Fibroblast of gingiva (primary cell): ENCODE results near the gene THUMPD2.

Experiments used
- DNase-seq: peaks from one replicate; pipeline ENCODE4 v3.0.0-alpha.2; 2011; ENCODE audit warnings: low read depth

Gene THUMPD2

GRCh38 chr2:39718483-39718882 is 60.6 kb downstream of the THUMPD2 start:
- DNase-seq, result no peak

GRCh38 chr2:39717067-39717466 is 62.0 kb downstream of the THUMPD2 start:
- DNase-seq, result no peak

- DNase-seq, result no peak
These were observed 63.2 kb downstream of the THUMPD2 start for GRCh38 chr2:39715822-39716221.

DNA sequence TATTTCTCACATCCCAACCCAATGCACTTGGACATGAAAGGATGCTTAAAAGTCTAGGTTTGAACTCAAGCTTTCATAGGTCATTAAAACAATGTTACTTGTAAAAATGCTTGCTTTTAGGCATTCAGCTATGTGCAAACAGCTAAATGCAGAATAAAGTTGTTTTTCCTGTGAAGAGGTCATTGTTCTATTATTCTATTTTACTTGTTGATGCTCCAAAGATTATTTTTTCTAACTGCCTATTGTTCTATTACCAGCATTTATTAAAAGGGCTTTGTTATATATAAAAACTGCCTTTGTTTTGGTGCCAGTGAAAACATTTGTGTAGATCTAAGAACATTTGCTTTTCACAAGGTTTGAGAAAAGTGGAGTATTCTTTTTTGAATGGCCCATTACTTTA is 64.0 kb downstream of the THUMPD2 start:
- no peak for DNase-seq

DNA sequence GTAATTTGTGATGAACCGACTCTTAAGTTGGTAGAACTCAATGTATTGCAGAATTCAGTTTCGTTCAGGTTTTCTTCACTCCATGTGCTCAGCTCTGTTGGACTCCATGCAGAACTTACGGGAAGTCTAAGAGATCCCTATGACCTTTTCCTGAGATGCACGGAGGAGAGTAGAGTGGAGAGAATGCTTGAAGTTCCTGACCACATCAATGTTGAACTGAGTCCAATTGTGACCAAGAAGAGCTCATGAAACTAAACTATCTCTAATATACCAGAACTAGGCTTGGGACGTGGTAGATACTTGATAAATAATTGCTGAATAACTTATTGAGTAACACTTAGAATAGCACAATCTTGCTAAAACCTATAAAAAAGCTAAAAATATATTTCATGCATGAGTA is 66.1 kb downstream of the THUMPD2 start:
- DNase-seq, result no peak

DNA sequence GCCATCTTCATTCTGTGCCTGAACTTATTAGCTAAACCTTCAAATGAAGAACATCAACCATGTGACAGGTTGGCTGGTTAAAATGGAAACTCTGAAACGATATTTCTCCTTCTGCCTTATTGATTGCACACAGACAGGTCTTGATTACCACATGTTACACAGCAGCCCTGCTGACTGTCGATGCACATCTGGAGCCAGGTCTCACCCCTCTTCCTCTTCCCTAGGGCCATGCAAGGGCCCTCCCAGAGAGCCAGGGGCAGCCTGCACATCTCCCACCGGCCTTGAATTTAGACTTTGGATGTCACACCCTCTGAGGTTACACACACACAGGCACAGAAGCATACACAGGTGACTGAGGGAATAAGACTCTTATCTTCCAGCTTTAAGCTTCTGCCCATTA is 68.3 kb downstream of the THUMPD2 start:
- DNase-seq, result no peak

- DNase-seq, result no peak
These were observed 71.1 kb downstream of the THUMPD2 start for GRCh38 chr2:39708003-39708402.

DNA sequence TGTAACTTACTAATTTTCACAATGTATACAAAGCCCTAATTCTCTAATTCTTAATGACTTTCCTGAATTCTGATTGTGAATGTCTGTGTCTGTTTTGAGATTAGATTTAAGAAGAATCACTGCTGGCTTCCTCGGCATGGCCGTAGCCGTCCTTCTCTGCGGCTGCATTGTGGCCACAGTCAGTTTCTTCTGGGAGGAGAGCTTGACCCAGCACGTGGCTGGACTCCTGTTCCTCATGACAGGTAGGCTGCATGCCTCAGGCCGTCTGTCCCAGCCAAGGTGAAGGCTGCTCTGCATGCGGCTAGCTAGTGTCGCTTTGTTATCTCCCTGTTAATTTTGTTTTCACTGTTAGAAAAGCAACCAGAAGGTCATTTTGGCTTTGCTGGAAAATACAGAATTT is 72.1 kb downstream of the THUMPD2 start:
- no peak for DNase-seq

DNA sequence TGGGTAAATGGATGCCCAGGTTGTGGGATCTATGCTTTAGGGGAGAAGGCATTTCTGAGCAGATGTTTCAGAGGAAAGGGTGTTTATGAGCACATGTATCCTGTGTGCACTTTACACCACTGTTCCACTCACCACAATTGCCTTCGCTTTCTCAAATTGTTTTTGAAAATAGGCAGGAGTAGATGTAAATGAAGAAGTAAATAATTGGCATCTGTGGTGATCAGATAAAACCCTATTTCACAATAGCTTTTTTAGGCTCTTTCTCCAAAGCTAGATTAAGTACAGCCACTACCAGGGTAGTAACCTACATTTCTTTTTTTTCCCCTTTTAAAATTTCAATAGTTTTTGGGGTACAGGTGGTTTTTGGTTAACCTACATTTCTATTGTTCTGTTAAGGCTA is 72.7 kb downstream of the THUMPD2 start:
- no peak for DNase-seq

DNA sequence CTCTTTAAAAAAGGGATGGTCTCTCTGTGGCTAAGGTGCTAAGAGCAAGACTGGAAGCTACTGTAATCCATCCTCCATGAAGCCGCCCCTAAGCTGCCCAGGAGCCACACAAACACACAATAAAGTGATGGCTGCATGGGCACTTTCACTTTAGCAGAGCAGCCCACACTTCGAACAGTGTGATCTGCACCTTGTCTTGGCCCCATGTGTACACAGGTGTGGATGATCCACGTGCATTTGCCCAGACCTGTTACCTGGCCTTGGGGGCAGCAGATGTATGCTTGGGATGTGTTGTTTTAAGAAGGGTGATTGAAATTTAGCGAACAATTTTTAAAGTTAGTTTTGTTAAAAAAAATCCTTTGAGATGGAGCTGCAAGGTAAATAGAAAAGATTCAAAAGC is 73.4 kb downstream of the THUMPD2 start:
- DNase-seq, result no peak

- DNase-seq, result no peak
These were observed 74.5 kb downstream of the THUMPD2 start for GRCh38 chr2:39704540-39704939.

GRCh38 chr2:39703181-39703872 is 75.7 kb downstream of the THUMPD2 start:
- DNase-seq, result no peak

DNA sequence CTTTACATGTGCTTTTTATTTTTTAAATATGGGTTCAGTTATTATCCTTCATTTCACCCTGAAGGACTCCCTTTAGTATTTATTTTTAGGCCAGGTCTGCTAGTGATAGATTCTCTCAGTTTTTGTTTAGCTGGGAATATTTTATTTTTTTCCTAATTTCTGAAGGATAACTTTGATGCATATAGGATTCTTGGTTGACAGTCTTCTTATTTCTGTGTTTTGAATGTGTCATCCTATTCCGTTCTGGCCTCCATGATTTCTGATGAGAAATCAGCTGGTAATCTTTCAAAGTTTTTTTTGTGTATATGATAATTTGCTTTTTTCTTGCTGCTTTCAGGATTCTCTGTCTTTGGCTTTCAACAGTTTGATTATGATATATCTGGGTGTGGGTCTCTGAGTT is 77.9 kb downstream of the THUMPD2 start:
- DNase-seq, result no peak

- DNase-seq, result no peak
These were observed 81.6 kb downstream of the THUMPD2 start for GRCh38 chr2:39697454-39697853.

DNA sequence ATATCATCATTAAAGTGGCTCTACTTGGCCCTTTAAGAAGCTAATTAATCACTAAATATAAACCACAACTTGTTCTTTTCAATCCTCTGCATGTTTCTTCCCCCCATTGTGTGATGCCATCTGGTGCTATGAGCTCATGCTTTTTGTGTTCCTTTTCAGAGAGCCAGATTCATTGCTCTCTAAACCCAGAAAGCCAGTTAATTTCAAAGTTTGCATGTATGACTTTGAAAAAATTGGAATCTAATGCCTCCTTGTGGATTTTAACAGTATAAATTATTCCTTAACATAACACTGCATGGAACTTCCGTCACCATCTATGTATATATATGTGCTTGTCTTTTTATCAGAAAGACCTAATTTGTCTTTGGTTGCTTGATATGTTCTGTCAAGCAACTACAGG is 82.2 kb downstream of the THUMPD2 start:
- peak; percentile 61 for DNase-seq

- peak; percentile 74 for DNase-seq
These were observed 82.9 kb downstream of the THUMPD2 start for GRCh38 chr2:39696101-39696553.

DNA sequence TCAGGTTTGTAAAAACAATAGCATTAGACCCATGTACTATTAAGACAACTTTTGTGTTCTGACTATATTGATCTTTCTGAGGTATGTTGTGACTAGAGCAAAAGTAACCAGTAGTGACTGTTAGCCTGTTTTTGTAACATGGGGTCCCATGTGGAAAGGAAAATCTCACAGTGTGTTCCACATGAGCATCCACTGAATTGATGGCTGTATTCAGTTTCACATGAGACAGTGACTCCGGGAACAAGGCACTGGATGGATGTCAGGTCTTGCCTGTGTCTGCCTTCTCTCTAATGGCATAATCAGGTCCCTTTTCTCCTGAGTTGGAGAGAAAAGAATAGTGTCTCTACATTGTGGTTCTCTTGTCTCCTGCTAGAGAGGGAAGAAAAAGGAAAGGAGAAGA is 85.8 kb downstream of the THUMPD2 start:
- DNase-seq, result no peak

DNA sequence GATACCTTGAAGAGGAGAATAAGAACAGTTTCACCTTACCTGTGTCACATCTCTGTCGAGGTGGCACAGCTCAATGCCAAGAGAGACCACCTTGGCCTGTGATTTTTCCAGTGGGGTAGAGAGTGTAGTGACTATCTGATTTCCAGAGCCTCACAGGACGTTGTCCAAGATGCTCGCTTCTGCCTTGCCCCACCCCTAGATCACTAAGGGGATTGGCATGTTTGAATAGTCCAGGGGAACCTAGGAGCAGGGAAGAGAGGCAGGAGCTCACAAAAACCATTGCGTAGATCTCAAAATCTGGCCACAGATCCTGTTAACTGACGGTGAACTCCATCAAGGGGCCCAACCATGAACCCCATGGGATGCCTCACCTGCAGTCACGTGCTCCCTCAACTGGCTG is 89.2 kb downstream of the THUMPD2 start:
- no peak for DNase-seq

- DNase-seq, result no peak
These were observed 89.7 kb downstream of the THUMPD2 start for GRCh38 chr2:39689272-39689841.

- no peak for DNase-seq
These were observed 90.9 kb downstream of the THUMPD2 start for GRCh38 chr2:39688181-39688580.

DNA sequence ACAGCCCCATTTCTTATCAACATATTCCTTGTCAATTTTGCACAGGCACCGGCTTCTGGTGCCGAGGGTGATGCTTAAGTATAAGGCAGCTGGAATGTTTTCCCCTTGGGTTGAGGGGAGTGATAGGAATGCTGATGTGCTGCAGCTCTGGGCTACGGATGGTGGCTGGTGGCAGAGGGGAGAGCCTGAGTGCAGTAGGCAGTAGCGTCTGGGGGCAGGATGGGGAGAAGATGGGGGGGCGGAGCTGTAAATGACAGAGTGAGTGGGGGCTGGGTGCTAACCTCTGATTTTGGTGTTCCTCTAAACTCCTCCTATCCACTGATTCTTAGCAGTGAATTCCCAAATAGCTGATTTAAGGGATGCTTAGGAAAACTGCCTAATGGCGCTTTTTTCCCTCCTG is 92.6 kb downstream of the THUMPD2 start:
- DNase-seq, result no peak
